ENCODE results near the gene HARBI1. TPM values are rescaled to one million over a fixed set of nuclear protein-coding genes. Genes with fewer than 3 reads are reported as not detected.
"Not testable (repeated sequence)": the region's sequence is repeated elsewhere in the genome, so short reads cannot be mapped to it uniquely, and the experiment has no call there.

Gene HARBI1
- total RNA-seq, 1 experiment from 2014 or later, result 6.3 TPM

DNA sequence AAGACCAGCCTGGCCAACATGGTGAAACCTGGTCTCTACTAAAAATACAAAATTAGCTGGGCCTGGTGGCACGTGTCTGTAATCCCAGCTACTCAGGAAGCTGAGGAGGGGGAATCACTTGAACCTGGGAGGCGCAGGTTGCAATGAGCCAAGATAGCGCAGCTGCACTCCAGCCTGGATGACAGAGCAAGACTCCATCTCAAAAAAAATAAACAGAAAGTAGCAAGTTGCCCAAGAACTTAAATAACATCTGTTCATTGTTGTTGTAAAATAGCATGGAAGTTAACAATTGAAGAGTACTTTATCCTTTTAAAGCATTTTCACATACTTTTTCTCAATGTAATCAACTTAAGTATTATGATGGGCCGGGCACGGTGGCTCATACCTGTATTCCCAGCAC lies 28.9 kb downstream of the HARBI1 start:
- Histone ChIP-seq H3K4me2 (ENCODE audit: insufficient read depth, insufficient read length, low read length) (no peak overlapping the region), H3K23me2 (ENCODE audit: insufficient read length, low read depth, low read length, poor library complexity, severe bottlenecking) (peaks cover 1% of the 10 kb centered on the region), H3K23ac (ENCODE audit: insufficient read length, low read depth, low read length) (no peak overlapping the region), H3K9me3 (ENCODE audit: control insufficient read depth, low read depth, low read length) (no peaks in the 10 kb centered on the region), H3K27me3 (ENCODE audit: insufficient read depth, low read length) (no peaks in the 10 kb centered on the region), H3K9ac (ENCODE audit: extremely low read depth, insufficient read length, low read length) (no peak overlapping the region), H3K79me1 (ENCODE audit: insufficient read depth, low read depth, low read length, poor library complexity, severe bottlenecking) (peaks cover 8% of the 10 kb centered on the region), H4K8ac (replicated peaks; ENCODE audit: insufficient read length, low read depth, low read length) (no peak overlapping the region), H4K91ac (ENCODE audit: insufficient read length, low read depth, low read length) (no peak overlapping the region), H2BK120ac (ENCODE audit: low read depth, low read length, poor library complexity, severe bottlenecking) (no peak overlapping the region), H3K14ac (ENCODE audit: insufficient read depth, low read length) (no peak overlapping the region), H3K4ac (ENCODE audit: low read depth, low read length) (no peak overlapping the region), H3K56ac (ENCODE audit: insufficient read length, low read depth, low read length) (no peak overlapping the region), H2BK5ac (ENCODE audit: insufficient read length, low read length) (no peak overlapping the region), H3K18ac (ENCODE audit: insufficient read length, low read depth, low read length) (no peak overlapping the region), H3K27ac (ENCODE audit: insufficient read length, low read depth, low read length) (no peak overlapping the region), H2BK15ac (ENCODE audit: low read depth, low read length) (no peak overlapping the region), H4K5ac (ENCODE audit: insufficient read length, low read depth, low read length) (no peak overlapping the region), H2AK5ac (ENCODE audit: insufficient read length, low read length) (no peak overlapping the region), H2BK20ac (ENCODE audit: low read depth, low read length, poor library complexity, severe bottlenecking) (no peak overlapping the region), H4K20me1 (ENCODE audit: control insufficient read depth, insufficient read depth, insufficient read length) (no peaks in the 10 kb centered on the region), H2BK12ac (ENCODE audit: insufficient read length, low read depth, low read length) (no peak overlapping the region), H3T11ph (ENCODE audit: low read length) (no peak overlapping the region), H2AFZ (ENCODE audit: low read length) (no peak overlapping the region), H3K4me1 (ENCODE audit: insufficient read depth, low read length) (no peaks in the 10 kb centered on the region), H3K79me2 (ENCODE audit: insufficient read depth, low read length) (peaks cover 16% of the 10 kb centered on the region; the same call in 1 of the 2 replicates)
- Mint-ChIP-seq H3K4me1 (peaks cover 10 to 12% of the 10 kb centered on the region in 2 experiments), H3K9me3 (no peaks in the 10 kb centered on the region; a peak in 1 of 5 replicates), H3K27me3 (ENCODE audit: low read depth) (no peaks in the 10 kb centered on the region), H3K4me3 (no peak overlapping the region), H3K27ac (no peak overlapping the region), H3K36me3 (ENCODE audit: insufficient read depth in 1 of 3, low read depth in 3 of 3) (peaks cover 0 to 6% (median 5%) of the 10 kb centered on the region in 3 experiments; a peak in 3 of 7 replicates)
- TF ChIP-seq, protein P1, sequence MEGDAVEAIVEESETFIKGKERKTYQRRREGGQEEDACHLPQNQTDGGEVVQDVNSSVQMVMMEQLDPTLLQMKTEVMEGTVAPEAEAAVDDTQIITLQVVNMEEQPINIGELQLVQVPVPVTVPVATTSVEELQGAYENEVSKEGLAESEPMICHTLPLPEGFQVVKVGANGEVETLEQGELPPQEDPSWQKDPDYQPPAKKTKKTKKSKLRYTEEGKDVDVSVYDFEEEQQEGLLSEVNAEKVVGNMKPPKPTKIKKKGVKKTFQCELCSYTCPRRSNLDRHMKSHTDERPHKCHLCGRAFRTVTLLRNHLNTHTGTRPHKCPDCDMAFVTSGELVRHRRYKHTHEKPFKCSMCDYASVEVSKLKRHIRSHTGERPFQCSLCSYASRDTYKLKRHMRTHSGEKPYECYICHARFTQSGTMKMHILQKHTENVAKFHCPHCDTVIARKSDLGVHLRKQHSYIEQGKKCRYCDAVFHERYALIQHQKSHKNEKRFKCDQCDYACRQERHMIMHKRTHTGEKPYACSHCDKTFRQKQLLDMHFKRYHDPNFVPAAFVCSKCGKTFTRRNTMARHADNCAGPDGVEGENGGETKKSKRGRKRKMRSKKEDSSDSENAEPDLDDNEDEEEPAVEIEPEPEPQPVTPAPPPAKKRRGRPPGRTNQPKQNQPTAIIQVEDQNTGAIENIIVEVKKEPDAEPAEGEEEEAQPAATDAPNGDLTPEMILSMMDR (conservative IDR thresholded peaks at IDR 0.05), result no peak
- WGBS (ENCODE audit: extremely low coverage, insufficient read length, low lambda C conversion rate), result no CpG with 5 or more reads among the region's 5 CpGs
- no peak for DNase-seq

DNA sequence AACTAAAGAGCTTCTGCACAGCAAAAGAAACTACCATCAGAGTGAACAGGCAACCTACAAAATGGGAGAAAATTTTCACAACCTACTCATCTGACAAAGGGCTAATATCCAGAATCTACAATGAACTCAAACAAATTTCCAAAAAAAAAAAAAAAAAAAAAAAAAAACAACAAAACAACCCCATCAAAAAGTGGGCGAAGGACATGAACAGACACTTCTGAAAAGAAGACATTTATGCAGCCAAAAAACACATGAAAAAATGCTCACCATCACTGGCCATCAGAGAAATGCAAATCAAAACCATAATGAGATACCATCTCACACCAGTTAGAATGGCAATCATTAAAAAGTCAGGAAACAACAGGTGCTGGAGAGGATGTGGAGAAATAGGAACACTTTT lies 33.5 kb downstream of the HARBI1 start:
- H2BK5ac ChIP-seq (ENCODE audit: insufficient read length, low read length); H3K79me2 ChIP-seq (ENCODE audit: insufficient read depth, low read length); H3K79me1 ChIP-seq (ENCODE audit: insufficient read depth, low read depth, low read length, poor library complexity, severe bottlenecking); H4K5ac ChIP-seq (ENCODE audit: insufficient read length, low read depth, low read length); H3K23ac ChIP-seq (ENCODE audit: insufficient read length, low read depth, low read length); H3K27ac ChIP-seq (ENCODE audit: insufficient read length, low read depth, low read length); H3K4me1 ChIP-seq (ENCODE audit: insufficient read depth, low read length); H3K9me3 Mint-ChIP-seq; H4K91ac ChIP-seq (ENCODE audit: insufficient read length, low read depth, low read length); H3K9me3 ChIP-seq (ENCODE audit: control insufficient read depth, low read depth, low read length); H3K36me3 Mint-ChIP-seq (ENCODE audit: insufficient read depth in 1 of 3, low read depth in 3 of 3); H3K9ac ChIP-seq (ENCODE audit: extremely low read depth, insufficient read length, low read length); H3K4me2 ChIP-seq (ENCODE audit: insufficient read depth, insufficient read length, low read length); H2AK5ac ChIP-seq (ENCODE audit: insufficient read length, low read length); H3K4me3 Mint-ChIP-seq; H2BK20ac ChIP-seq (ENCODE audit: low read depth, low read length, poor library complexity, severe bottlenecking); H3T11ph ChIP-seq (ENCODE audit: low read length); H3K14ac ChIP-seq (ENCODE audit: insufficient read depth, low read length); H3K27me3 ChIP-seq (ENCODE audit: insufficient read depth, low read length); H3K27me3 Mint-ChIP-seq (ENCODE audit: low read depth); H3K4ac ChIP-seq (ENCODE audit: low read depth, low read length); H4K20me1 ChIP-seq (ENCODE audit: control insufficient read depth, insufficient read depth, insufficient read length); H4K8ac ChIP-seq (replicated peaks; ENCODE audit: insufficient read length, low read depth, low read length); H3K27ac Mint-ChIP-seq; H3K4me1 Mint-ChIP-seq; H2BK15ac ChIP-seq (ENCODE audit: low read depth, low read length); H3K56ac ChIP-seq (ENCODE audit: insufficient read length, low read depth, low read length); H2BK120ac ChIP-seq (ENCODE audit: low read depth, low read length, poor library complexity, severe bottlenecking); H3K23me2 ChIP-seq (ENCODE audit: insufficient read length, low read depth, low read length, poor library complexity, severe bottlenecking); H3K18ac ChIP-seq (ENCODE audit: insufficient read length, low read depth, low read length); H2BK12ac ChIP-seq (ENCODE audit: insufficient read length, low read depth, low read length); DNase-seq; H2AFZ ChIP-seq (ENCODE audit: low read length): not testable (repeated sequence)
- WGBS (ENCODE audit: extremely low coverage, insufficient read length, low lambda C conversion rate), result no CpG with 5 or more reads among the region's 1 CpG
